ENCODE data around the gene CFB. TPM values are rescaled to one million over a fixed set of nuclear protein-coding genes. Genes with fewer than 3 reads are reported as not detected.
A peak's percentile ranks its signal among the peaks of the same experiment; 100 is the strongest.

The CFB gene
- total and polyA plus RNA-seq, 2 of the 13 experiments (the other 11 are each of a cell fraction or from before 2014, with no cell fraction given): 171 to 513 TPM

DNA sequence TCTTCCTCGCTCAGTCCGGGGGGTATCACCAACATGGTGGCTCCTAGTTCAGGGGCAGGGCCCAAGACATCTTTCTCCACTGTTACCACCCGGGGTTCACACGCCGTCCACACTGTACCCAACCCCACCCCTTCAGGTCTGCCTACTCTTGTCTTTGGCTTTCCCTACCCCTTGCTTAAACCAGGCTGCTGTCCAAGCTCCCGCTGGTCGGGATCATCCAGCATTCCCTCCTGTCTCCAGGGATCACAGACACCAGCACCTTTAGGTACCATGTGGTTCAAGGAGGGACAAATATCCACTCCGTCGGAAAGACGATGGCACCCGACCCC, 12.5 kb downstream of the CFB start (continued):
- TF ChIP-seq ZNF430 (CRISPR knock-in tag; IDR thresholded peaks at IDR 0.05) (no peak), TSC22D2 (CRISPR knock-in tag; IDR thresholded peaks at IDR 0.05; ENCODE audit: borderline replicate concordance) (no peak), CHCHD3 (CRISPR knock-in tag; IDR thresholded peaks at IDR 0.05) (no peak), ZNF652 (CRISPR knock-in tag; IDR thresholded peaks at IDR 0.05; ENCODE audit: borderline replicate concordance, low read depth) (no peak), XBP1 (CRISPR knock-in tag; IDR thresholded peaks at IDR 0.05) (no peak), MLLT10 (CRISPR knock-in tag; IDR thresholded peaks at IDR 0.05) (no peak), MED13 (CRISPR knock-in tag; IDR thresholded peaks at IDR 0.05) (no peak), BATF2 (CRISPR knock-in tag; IDR thresholded peaks at IDR 0.05) (0 out of 2 replicates have a peak, but pooled peaks have one; percentile 71), ZNF839 (CRISPR knock-in tag; IDR thresholded peaks at IDR 0.05; ENCODE audit: borderline replicate concordance) (peak; percentile 72; the same call in 1 of the 2 replicates), ZNF274 (CRISPR knock-in tag; IDR thresholded peaks at IDR 0.05) (peak; percentile 60; the same call in 1 of the 2 replicates), KLF11 (CRISPR knock-in tag; IDR thresholded peaks at IDR 0.05) (no peak), ZNF512 (CRISPR knock-in tag; IDR thresholded peaks at IDR 0.05) (peak; percentile 53; the same call in 1 of the 2 replicates)
- TF ChIP-seq, protein P1, sequence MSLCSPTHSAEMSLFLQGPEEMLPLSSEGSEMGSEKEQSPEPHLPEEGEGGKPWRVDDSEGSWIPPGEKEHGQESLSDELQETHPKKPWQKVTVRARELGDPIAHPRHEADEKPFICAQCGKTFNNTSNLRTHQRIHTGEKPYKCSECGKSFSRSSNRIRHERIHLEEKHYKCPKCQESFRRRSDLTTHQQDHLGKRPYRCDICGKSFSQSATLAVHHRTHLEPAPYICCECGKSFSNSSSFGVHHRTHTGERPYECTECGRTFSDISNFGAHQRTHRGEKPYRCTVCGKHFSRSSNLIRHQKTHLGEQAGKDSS (CRISPR knock-in tag; IDR thresholded peaks at IDR 0.05; ENCODE audit: borderline replicate concordance, low read depth): peak; percentile 60
- TF ChIP-seq, protein P2, sequence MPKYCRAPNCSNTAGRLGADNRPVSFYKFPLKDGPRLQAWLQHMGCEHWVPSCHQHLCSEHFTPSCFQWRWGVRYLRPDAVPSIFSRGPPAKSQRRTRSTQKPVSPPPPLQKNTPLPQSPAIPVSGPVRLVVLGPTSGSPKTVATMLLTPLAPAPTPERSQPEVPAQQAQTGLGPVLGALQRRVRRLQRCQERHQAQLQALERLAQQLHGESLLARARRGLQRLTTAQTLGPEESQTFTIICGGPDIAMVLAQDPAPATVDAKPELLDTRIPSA (CRISPR knock-in tag; IDR thresholded peaks at IDR 0.05; ENCODE audit: borderline replicate concordance): 0 out of 2 replicates have a peak, but pooled peaks have one; percentile 61
- TF ChIP-seq, protein P3, sequence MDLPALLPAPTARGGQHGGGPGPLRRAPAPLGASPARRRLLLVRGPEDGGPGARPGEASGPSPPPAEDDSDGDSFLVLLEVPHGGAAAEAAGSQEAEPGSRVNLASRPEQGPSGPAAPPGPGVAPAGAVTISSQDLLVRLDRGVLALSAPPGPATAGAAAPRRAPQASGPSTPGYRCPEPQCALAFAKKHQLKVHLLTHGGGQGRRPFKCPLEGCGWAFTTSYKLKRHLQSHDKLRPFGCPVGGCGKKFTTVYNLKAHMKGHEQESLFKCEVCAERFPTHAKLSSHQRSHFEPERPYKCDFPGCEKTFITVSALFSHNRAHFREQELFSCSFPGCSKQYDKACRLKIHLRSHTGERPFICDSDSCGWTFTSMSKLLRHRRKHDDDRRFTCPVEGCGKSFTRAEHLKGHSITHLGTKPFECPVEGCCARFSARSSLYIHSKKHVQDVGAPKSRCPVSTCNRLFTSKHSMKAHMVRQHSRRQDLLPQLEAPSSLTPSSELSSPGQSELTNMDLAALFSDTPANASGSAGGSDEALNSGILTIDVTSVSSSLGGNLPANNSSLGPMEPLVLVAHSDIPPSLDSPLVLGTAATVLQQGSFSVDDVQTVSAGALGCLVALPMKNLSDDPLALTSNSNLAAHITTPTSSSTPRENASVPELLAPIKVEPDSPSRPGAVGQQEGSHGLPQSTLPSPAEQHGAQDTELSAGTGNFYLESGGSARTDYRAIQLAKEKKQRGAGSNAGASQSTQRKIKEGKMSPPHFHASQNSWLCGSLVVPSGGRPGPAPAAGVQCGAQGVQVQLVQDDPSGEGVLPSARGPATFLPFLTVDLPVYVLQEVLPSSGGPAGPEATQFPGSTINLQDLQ (CRISPR knock-in tag; IDR thresholded peaks at IDR 0.05): peak; percentile 82; the same call in 1 of the 2 replicates
- TF ChIP-seq, protein P4, sequence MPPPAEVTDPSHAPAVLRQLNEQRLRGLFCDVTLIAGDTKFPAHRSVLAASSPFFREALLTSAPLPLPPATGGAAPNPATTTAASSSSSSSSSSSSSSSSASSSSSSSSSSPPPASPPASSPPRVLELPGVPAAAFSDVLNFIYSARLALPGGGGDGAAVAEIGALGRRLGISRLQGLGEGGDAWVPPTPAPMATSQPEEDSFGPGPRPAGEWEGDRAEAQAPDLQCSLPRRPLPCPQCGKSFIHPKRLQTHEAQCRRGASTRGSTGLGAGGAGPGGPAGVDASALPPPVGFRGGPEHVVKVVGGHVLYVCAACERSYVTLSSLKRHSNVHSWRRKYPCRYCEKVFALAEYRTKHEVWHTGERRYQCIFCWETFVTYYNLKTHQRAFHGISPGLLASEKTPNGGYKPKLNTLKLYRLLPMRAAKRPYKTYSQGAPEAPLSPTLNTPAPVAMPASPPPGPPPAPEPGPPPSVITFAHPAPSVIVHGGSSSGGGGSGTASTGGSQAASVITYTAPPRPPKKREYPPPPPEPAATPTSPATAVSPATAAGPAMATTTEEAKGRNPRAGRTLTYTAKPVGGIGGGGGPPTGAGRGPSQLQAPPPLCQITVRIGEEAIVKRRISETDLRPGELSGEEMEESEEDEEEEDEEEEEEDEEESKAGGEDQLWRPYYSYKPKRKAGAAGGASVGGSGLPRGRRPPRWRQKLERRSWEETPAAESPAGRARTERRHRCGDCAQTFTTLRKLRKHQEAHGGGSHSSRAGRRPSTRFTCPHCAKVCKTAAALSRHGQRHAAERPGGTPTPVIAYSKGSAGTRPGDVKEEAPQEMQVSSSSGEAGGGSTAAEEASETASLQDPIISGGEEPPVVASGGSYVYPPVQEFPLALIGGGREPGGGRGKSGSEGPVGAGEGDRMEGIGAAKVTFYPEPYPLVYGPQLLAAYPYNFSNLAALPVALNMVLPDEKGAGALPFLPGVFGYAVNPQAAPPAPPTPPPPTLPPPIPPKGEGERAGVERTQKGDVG (CRISPR knock-in tag; IDR thresholded peaks at IDR 0.05; ENCODE audit: borderline replicate concordance): 0 out of 2 replicates have a peak, but pooled peaks have one; percentile 16
